Breast epithelium (tissue), 4 donors: ENCODE data around the gene PTPRK. TPM values are rescaled to one million over a fixed set of nuclear protein-coding genes. Genes with fewer than 3 reads are reported as not detected.

Experiments
- DNase-seq, 2 donors: peaks; one replicate each; pipeline ENCODE4 v3.0.0-alpha.2; 2019; ENCODE audit warnings: low spot score in 2 of 2
- H3K27ac ChIP-seq, 2 donors: fragments of 200-600 bp; sonication (generic) in 1 of 2; one replicate each; pipeline ENCODE4 v1.5.1; 2016 to 2019; ENCODE audit warnings: mild to moderate bottlenecking in 1 of 2
- H3K27me3 ChIP-seq, 2 donors: fragments of 200-600 bp; sonication (generic) in 1 of 2; one replicate each; pipeline versions ENCODE4 v1.5.1 to v1.6.0; 2017 to 2019; ENCODE audit warnings: control low read depth in 1 of 2, mild to moderate bottlenecking in 1 of 2
- H3K36me3 ChIP-seq: fragments of 200-600 bp; one replicate; pipeline ENCODE4 v1.5.1; 2019
- H3K4me1 ChIP-seq, 2 donors: fragments of 200-600 bp; sonication (generic); one replicate each; pipeline ENCODE4 v1.5.1; 2016 to 2019; ENCODE audit warnings: control low read depth in 1 of 2
- H3K4me3 ChIP-seq, 3 donors: fragments of 200-600 bp; sonication (generic); 1 replicate in 2 of 3; 2 replicates in 1 of 3; pipeline ENCODE4 v1.5.1; 2016 to 2019; ENCODE audit warnings: mild to moderate bottlenecking in 3 of 3, moderate library complexity in 2 of 3
- H3K9me3 ChIP-seq, 2 donors: fragments of 200-600 bp; sonication (generic) in 1 of 2; one replicate each; pipeline ENCODE4 v1.5.1; 2016 to 2019; ENCODE audit warnings: control low read depth in 1 of 2
- POLR2A ChIP-seq: fragments of 450-650 bp; IDR thresholded peaks from one replicate; pipeline ENCODE4 v1.6.1; 2016; ENCODE audit warnings: antibody characterized with exemption, mild to moderate bottlenecking, moderate library complexity
- POLR2AphosphoS5 ChIP-seq, 3 donors: sonication (generic); formaldehyde crosslinking; IDR thresholded peaks; one replicate each; pipeline ENCODE4 v1.6.1; 2017; ENCODE audit warnings: antibody characterized with exemption in 3 of 3
- intact Hi-C: fragments of 100-400 bp; cut with DNase I; formaldehyde crosslinking; loops from one replicate; pipeline ENCODE4 v1.15.1; 2023; ENCODE audit warnings: low total_unique reads
- total RNA-seq, 3 donors: library from RNA; depleted of rRNA; stranded (reverse); fragments of >200 nt; gene quantifications; one replicate each; pipeline ENCODE4 v1.1.0, GENCODE V29; 2016
- TF ChIP-seq, protein P1 (sequence below), 3 donors: fragments of 450-650 bp; IDR thresholded peaks; one replicate each; pipeline ENCODE4 v1.5.1; 2016 to 2017; ENCODE audit warnings: antibody characterized with exemption in 3 of 3, mild to moderate bottlenecking in 3 of 3, moderate library complexity in 3 of 3

The PTPRK gene
- total RNA-seq, 3 donors from 2014 or later = 29.1 to 134 (median 77.0) TPM

GRCh38 chr6:128337619-128338018 lies 182.8 kb downstream of the PTPRK start:
- Histone ChIP-seq H3K9me3 (no peaks in the 10 kb centered on the region), H3K36me3 (no peaks in the 10 kb centered on the region), H3K4me3 (no peak overlapping the region), H3K27ac (no peak overlapping the region), H3K27me3 (no peaks in the 10 kb centered on the region), H3K4me1 (no peaks in the 10 kb centered on the region)
- DNase-seq = no peak
- intact Hi-C loops = no loop called here
- TF ChIP-seq, protein P1, sequence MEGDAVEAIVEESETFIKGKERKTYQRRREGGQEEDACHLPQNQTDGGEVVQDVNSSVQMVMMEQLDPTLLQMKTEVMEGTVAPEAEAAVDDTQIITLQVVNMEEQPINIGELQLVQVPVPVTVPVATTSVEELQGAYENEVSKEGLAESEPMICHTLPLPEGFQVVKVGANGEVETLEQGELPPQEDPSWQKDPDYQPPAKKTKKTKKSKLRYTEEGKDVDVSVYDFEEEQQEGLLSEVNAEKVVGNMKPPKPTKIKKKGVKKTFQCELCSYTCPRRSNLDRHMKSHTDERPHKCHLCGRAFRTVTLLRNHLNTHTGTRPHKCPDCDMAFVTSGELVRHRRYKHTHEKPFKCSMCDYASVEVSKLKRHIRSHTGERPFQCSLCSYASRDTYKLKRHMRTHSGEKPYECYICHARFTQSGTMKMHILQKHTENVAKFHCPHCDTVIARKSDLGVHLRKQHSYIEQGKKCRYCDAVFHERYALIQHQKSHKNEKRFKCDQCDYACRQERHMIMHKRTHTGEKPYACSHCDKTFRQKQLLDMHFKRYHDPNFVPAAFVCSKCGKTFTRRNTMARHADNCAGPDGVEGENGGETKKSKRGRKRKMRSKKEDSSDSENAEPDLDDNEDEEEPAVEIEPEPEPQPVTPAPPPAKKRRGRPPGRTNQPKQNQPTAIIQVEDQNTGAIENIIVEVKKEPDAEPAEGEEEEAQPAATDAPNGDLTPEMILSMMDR (IDR thresholded peaks at IDR 0.05) = no peak
- no peak for TF ChIP-seq POLR2A

DNA sequence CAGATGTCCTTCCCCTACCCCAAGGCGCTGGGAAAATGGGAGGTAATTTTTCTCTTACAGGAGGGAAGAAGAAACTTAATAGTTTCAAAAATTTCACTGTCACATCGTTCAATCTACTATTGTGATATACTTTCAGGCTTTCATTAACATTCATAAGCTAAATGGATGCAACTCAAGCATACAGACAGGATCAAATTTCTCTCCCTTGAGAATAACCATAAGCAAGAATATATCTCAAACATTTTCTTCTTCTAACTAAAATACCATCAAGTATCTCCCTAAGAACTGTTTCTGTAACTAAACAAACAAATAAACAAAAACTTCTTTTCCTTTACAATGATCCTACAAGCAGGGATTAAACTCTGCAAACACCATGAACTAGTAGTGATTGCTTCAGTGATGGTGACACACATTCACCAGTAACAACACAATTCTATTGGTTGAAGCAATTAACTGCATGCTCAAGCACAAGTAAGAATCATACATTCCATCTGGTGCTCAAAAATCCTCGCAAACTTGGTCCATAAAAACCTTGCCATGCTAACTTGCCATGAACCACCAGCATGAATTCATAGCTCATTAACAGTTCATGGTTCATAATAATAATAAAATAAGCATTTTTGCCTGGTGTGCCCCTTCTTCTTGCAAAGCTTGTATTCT lies 183.8 kb downstream of the PTPRK start:
- no peak overlapping the region for H3K27ac ChIP-seq
- no peaks in the 10 kb centered on the region for H3K27me3 ChIP-seq
- no peak overlapping the region for H3K4me3 ChIP-seq
- TF ChIP-seq, protein P1 (IDR thresholded peaks at IDR 0.05) = no peak
- TF ChIP-seq POLR2A = no peak
- no peak for TF ChIP-seq POLR2AphosphoS5 (IDR thresholded peaks at IDR 0.05)
- no peaks in the 10 kb centered on the region for H3K36me3 ChIP-seq
- DNase-seq = no peak
- intact Hi-C loops = no loop called here
- no peaks in the 10 kb centered on the region for H3K4me1 ChIP-seq
- H3K9me3 ChIP-seq = no peaks in the 10 kb centered on the region

- H3K4me3 ChIP-seq = no peak overlapping the region
- intact Hi-C loops = no loop called here
- no peak overlapping the region for H3K27ac ChIP-seq
- no peaks in the 10 kb centered on the region for H3K9me3 ChIP-seq
- no peaks in the 10 kb centered on the region for H3K36me3 ChIP-seq
- H3K4me1 ChIP-seq = no peaks in the 10 kb centered on the region
- no peak for TF ChIP-seq POLR2AphosphoS5 (IDR thresholded peaks at IDR 0.05)
- TF ChIP-seq, protein P1 (IDR thresholded peaks at IDR 0.05) = no peak
- TF ChIP-seq POLR2A = no peak
- DNase-seq = no peak
- no peaks in the 10 kb centered on the region for H3K27me3 ChIP-seq
Measured at GRCh38 chr6:128335963-128336362, 184.4 kb downstream of the PTPRK start.

DNA sequence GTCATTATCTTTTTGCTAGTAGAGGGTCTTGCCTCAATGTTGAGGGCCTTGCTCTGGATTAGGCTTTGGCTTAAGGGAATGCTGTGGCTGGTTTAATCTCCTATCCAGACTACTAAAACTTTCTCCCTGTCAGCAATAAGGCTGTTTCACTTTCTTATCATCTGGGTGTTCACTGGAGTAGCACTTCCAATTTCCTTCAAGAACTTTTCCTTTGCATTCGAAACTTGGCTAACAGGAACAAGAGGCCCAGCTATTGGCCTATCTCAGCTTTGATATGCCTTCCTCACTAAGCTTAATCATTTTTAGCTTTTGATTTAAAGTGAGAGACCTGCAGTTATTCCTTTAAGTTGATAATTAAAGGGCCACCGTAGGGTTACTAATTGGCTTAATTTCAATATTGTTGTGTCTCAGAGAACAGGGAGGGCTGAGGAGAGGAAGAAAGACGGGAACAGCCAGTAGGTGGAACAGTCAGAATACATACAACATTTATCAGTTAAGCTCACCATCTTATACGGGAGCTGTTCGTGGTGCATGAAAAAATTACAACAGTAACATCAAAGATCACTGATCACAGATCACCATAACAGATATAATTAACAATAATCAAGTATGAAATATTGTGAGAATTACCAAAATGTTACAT lies 186.7 kb downstream of the PTPRK start:
- Histone ChIP-seq H3K36me3 (no peaks in the 10 kb centered on the region), H3K4me3 (no peak overlapping the region), H3K27me3 (no peaks in the 10 kb centered on the region), H3K9me3 (no peaks in the 10 kb centered on the region), H3K4me1 (no peaks in the 10 kb centered on the region), H3K27ac (no peak overlapping the region)
- TF ChIP-seq, protein P1 (IDR thresholded peaks at IDR 0.05) = no peak
- TF ChIP-seq POLR2A (no peak), POLR2AphosphoS5 (IDR thresholded peaks at IDR 0.05) (no peak)
- DNase-seq = no peak
- intact Hi-C loops = no loop called here

- H3K4me3 ChIP-seq = no peak overlapping the region
- H3K36me3 ChIP-seq = no peaks in the 10 kb centered on the region
- no peak overlapping the region for H3K27ac ChIP-seq
- no peaks in the 10 kb centered on the region for H3K4me1 ChIP-seq
- intact Hi-C loops = no loop called here
- no peak for DNase-seq
- TF ChIP-seq, protein P1 (IDR thresholded peaks at IDR 0.05) = no peak
- TF ChIP-seq POLR2AphosphoS5 (IDR thresholded peaks at IDR 0.05) (no peak), POLR2A (no peak)
- no peaks in the 10 kb centered on the region for H3K27me3 ChIP-seq
- H3K9me3 ChIP-seq = peaks cover 0 to 6% of the 10 kb centered on the region in 2 donors
Measured at GRCh38 chr6:128327890-128328289, 192.5 kb downstream of the PTPRK start.
